Tibial artery (tissue), 4 donors: ENCODE results near the gene VTCN1.

ENCODE experiments used
- DNase-seq, 2 donors: peaks; one replicate each; pipeline ENCODE4 v3.0.0-alpha.2; 2019
- H3K27ac ChIP-seq, 2 donors: fragments of 200-600 bp; sonication (generic) in 1 of 2; 1 replicate in 1 of 2; 2 replicates in 1 of 2; pipeline ENCODE4 v1.5.1; 2018 to 2019; ENCODE audit warnings: mild to moderate bottlenecking in 1 of 2
- H3K27me3 ChIP-seq, 2 donors: fragments of 200-600 bp; sonication (generic) in 1 of 2; one replicate each; pipeline versions ENCODE4 v1.5.1 to v1.6.0; 2016 to 2019
- H3K36me3 ChIP-seq, 3 donors: fragments of 200-600 bp; sonication (generic) in 2 of 3; one replicate each; pipeline ENCODE4 v1.5.1; 2016 to 2019; ENCODE audit warnings: mild to moderate bottlenecking in 2 of 3
- H3K4me1 ChIP-seq, 4 donors: fragments of 200-600 bp; sonication (generic) in 2 of 4; 1 replicate in 3 of 4; 2 replicates in 1 of 4; pipeline ENCODE4 v1.5.1; 2016 to 2019
- H3K4me3 ChIP-seq, 2 donors: fragments of 200-600 bp; sonication (generic) in 1 of 2; 1 replicate in 1 of 2; 2 replicates in 1 of 2; pipeline ENCODE4 v1.5.1; 2018 to 2019; ENCODE audit warnings: mild to moderate bottlenecking in 2 of 2
- H3K9me3 ChIP-seq, 3 donors: fragments of 200-600 bp; sonication (generic) in 1 of 3; one replicate each; pipeline ENCODE4 v1.5.1; 2016 to 2019
- CTCF ChIP-seq, 2 experiments: fragments of 200-600 bp in 1 of 2; fragments of 450-650 bp in 1 of 2; IDR thresholded peaks; one replicate each; pipeline ENCODE4 v1.5.1; 2017 to 2019; ENCODE audit warnings: antibody characterized with exemption in 2 of 2, mild to moderate bottlenecking in 1 of 2, moderate library complexity in 1 of 2
- intact Hi-C: fragments of 100-400 bp; cut with DNase I; formaldehyde crosslinking; loops from one replicate; pipeline ENCODE4 v1.15.0; 2023; ENCODE audit warnings: low total_unique reads

VTCN1 gene

GRCh38 chr1:117235863-117236465 lies 25.2 kb upstream of the VTCN1 start:
- Histone ChIP-seq H3K4me3 (no peak overlapping the region), H3K36me3 (no peaks in the 10 kb centered on the region), H3K27ac (no peak overlapping the region), H3K4me1 (peaks cover 0 to 23% (median 2%) of the 10 kb centered on the region in 4 donors), H3K9me3 (no peaks in the 10 kb centered on the region), H3K27me3 (no peaks in the 10 kb centered on the region)
- TF ChIP-seq CTCF (IDR thresholded peaks at IDR 0.05): no peak
- intact Hi-C loops: no loop called here
- no peak for DNase-seq

DNA sequence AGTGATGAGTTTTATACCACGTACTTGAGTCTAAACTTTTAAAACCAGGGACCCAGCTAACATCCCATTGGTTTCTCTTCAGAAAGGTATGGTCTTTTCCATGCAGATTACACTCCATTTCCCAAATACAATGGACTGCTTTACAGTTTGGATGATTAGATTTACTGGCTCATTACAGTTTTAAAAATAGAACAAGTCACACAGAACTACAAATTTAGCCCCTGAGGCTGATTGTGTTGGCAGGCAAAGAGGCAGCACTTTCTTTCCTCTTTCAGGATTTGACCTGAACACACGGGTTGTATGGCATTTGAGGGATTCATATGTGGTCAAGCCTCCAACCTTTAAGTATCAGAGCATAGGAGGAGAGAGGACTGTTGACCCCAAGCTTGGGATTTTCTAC lies 21.8 kb upstream of the VTCN1 start:
- Histone ChIP-seq H3K27ac (no peak overlapping the region), H3K27me3 (no peaks in the 10 kb centered on the region), H3K4me1 (peaks cover 0 to 19% (median 2%) of the 10 kb centered on the region in 4 donors), H3K36me3 (no peaks in the 10 kb centered on the region), H3K4me3 (no peak overlapping the region), H3K9me3 (no peaks in the 10 kb centered on the region)
- no peak for DNase-seq
- intact Hi-C loops: no loop called here
- TF ChIP-seq CTCF (IDR thresholded peaks at IDR 0.05): no peak

DNA sequence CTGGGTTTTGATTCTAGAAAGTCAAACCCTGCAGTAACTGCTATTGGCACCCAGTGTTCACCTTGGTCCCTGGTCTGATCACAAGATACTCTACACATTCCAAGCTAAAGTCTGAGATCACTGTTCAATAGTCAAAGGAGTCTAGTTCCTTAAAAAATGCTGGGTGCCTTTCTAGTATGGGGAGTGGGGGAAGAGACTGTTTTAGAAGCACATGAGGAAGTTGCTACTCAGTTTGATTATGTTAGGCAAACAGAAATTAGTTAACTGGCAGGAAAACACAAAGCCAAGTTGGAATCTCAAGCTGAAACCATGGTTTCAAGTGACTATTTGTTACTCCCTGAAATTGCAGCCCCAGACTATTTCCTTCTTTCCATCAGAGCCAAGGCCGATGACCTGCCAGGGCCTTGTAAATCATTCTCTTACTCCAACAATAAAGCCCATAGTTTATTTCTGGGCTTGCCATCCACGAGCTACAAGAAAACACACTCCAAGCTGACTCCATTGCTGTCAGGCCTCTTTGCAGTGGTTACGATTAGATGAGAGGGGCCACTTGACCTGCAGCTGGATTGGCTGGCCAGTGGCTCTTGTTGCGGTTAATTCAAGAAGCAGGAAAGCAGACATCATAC lies 21.1 kb upstream of the VTCN1 start:
- peaks cover 0 to 18% (median 2%) of the 10 kb centered on the region in 4 donors for H3K4me1 ChIP-seq
- DNase-seq: no peak
- TF ChIP-seq CTCF (IDR thresholded peaks at IDR 0.05): no peak
- intact Hi-C loops: no loop called here
- no peak overlapping the region for H3K4me3 ChIP-seq
- no peak overlapping the region for H3K27ac ChIP-seq
- H3K36me3 ChIP-seq: no peaks in the 10 kb centered on the region
- no peaks in the 10 kb centered on the region for H3K9me3 ChIP-seq
- no peaks in the 10 kb centered on the region for H3K27me3 ChIP-seq

DNA sequence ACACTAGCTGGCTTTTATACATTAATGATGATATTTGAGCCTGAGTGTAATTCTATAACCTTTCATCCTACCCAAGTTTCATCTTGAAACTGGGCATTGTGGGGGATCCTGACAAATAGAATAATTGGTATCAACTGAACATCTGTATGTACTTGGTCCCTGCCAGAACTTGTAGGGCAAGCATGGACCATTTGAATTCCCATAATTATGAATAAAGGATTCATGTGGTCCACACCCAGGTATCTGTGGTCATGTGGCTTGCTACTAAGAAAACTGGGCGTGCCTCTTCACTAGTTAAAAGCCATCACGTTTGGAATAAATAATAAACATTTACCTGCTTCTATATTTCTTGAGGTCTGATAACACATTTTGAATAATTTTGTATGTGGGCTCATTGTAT lies 20.6 kb upstream of the VTCN1 start:
- H3K27me3 ChIP-seq: no peaks in the 10 kb centered on the region
- DNase-seq: no peak
- intact Hi-C loops: no loop called here
- H3K27ac ChIP-seq: no peak overlapping the region
- no peaks in the 10 kb centered on the region for H3K9me3 ChIP-seq
- no peaks in the 10 kb centered on the region for H3K36me3 ChIP-seq
- H3K4me1 ChIP-seq: peaks cover 0 to 18% (median 2%) of the 10 kb centered on the region in 4 donors
- TF ChIP-seq CTCF (IDR thresholded peaks at IDR 0.05): no peak
- H3K4me3 ChIP-seq: no peak overlapping the region

DNA sequence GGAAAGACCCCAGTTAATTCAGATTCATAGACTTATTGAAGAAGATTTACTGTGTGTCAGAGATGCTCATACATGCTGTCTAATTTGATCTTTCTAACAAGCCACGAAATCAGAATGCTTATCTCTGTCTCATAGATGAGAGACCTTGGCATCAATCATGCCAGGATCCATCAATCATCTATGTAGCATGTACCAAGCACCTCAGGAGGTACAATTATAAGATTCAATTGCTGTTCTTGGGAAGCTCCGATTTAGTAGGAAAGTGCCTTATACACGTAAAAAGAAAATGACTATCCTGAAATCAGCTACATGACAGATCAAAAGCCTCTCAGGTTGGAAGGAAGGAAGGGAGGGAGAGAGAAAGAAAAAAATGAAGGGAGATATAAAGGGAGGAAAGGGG lies 18.5 kb upstream of the VTCN1 start:
- intact Hi-C loops: no loop called here
- H3K4me3 ChIP-seq: no peak overlapping the region
- no peaks in the 10 kb centered on the region for H3K36me3 ChIP-seq
- no peaks in the 10 kb centered on the region for H3K9me3 ChIP-seq
- no peak for TF ChIP-seq CTCF (IDR thresholded peaks at IDR 0.05)
- H3K4me1 ChIP-seq: peaks cover 0 to 18% (median 2%) of the 10 kb centered on the region in 4 donors
- H3K27me3 ChIP-seq: no peaks in the 10 kb centered on the region
- no peak overlapping the region for H3K27ac ChIP-seq
- no peak for DNase-seq
